ENCODE measurements around the gene RORC. TPM values are rescaled to one million over a fixed set of nuclear protein-coding genes. Genes with fewer than 3 reads are reported as not detected.
"Not testable (repeated sequence)": the region's sequence is repeated elsewhere in the genome, so short reads cannot be mapped to it uniquely, and the experiment has no call there.

RORC gene
- total RNA-seq, result 10 to 100 TPM in 1 of 5 donors, 1 to 10 TPM in 4; 1.5 to 11.6 (median 7.6) TPM
- 21.3 TPM for total RNA-seq (2013)
- total RNA-seq, result 3.0 to 140 (median 21.4) reads per million in 29 experiments

DNA sequence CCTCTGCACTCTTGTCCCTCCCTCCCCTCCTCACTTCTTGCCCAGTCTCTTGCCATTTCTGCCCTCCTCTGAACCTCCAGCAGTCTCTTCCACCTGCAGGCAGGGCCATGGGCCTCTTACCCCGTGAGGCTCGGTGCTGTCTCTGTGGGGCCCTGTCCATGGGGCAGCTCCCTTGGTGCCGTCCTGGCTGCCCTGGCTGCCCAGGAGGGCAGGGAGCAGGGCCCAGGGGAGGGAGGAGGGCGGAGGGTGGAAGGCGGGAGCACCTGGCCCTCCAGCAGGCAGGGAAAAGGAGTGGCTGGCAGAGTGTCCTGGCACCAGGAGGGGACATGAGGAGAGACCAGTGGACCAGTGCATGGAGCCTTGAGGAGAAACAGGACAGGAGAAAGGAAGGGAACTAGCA is at the start of gene RORC:
RORC (minus strand) TSS at position 198 of the 400 bp plus-strand sequence; CDS start at position 160, 38 bp downstream.
- H3K27ac Mint-ChIP-seq, result peak within 1 kb of the TSS; percentile 87 to 93
- H3K4me3 Mint-ChIP-seq, result peak within 1 kb of the TSS; percentile 28 to 80 (median 43)
- H3K4me1 ChIP-seq (ENCODE audit: control insufficient read depth in 1 of 2, extremely low read depth in 1 of 2, insufficient read depth in 2 of 2, low read length in 2 of 2), result peaks cover 28 to 90% of the 10 kb centered on the region in 2 experiments
- CTCF ChIA-PET, result no interaction called here
- no peaks in the 10 kb centered on the region for H3K36me3 Mint-ChIP-seq
- no peaks in the 10 kb centered on the region for H3K9me3 ChIP-seq
- ATAC-seq (replicated peaks in 1 of 4) (no peak), DNase-seq (no peak)
- H3K9me3 Mint-ChIP-seq, result no peaks in the 10 kb centered on the region
- no peaks in the 10 kb centered on the region for H3K36me3 ChIP-seq (ENCODE audit: control insufficient read depth in 2 of 2, extremely low read depth in 1 of 2, insufficient read depth in 1 of 2, low read length in 1 of 2)
- H3K27me3 Mint-ChIP-seq, result no peaks in the 10 kb centered on the region
- WGBS (ENCODE audit: insufficient coverage), result 89% methylated on average over 4 of the region's 5 CpGs
- POLR2A ChIA-PET, result no interaction called here
- peak within 1 kb of the TSS in 1 of 2 donors; percentile 20 for H3K4me3 ChIP-seq (ENCODE audit: control insufficient read depth in 1 of 2, extremely low read depth in 1 of 2, low read length in 1 of 2)
- peaks cover 71 to 94% (median 76%) of the 10 kb centered on the region in 3 donors for H3K4me1 Mint-ChIP-seq
- H3K27me3 ChIP-seq (replicated peaks in 1 of 2; ENCODE audit: control insufficient read depth in 2 of 2, extremely low read depth in 1 of 2, insufficient read depth in 2 of 2, low read length in 1 of 2), result no peaks in the 10 kb centered on the region
- peak within 1 kb of the TSS; percentile 60 for H3K27ac ChIP-seq (ENCODE audit: low read length)

DNA sequence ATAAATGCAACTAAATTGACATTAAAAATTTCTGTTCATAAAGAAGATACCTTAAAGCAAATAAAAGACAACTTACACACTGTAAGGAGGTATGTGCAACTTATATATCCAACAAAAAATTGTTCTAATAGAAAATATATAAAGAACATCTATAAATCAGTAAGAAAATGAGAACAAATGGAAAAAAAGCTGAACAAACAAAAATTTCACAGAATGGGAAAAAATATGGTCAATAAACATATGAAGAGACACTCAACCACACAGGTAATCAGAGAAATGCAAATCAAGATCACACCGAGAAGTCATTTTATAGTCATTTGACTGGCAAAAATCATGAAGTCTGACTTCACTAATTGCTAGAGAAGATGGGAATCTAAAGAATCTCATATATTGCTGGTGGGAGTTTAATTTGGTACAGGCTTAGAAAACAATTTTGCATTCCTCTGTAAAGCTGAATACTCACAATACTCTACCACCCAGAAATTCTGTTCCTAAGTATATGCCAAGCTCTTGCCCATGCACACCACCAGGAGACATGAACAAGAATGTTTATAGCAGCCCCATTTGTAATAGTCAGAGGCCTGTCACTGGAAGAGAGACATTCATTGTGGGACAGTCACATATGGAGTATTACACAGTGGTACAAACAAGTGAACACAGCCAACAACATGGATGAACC is 44.0 kb upstream of the RORC start:
- ChIA-PET POLR2A (interaction anchor here in 1 of 2 donors (0.6 to 0.7 kb wide), 2 partner anchors 30 to 38 kb away, joined by 3 to 7 read pairs; no protein-coding TSS in a partner anchor), CTCF (interaction anchor here (0.6 to 0.7 kb wide), 2 partner anchors 96 to 222 kb away, joined by 3 to 4 read pairs; no protein-coding TSS in a partner anchor)
- no peak for DNase-seq
- Mint-ChIP-seq H3K36me3 (peaks cover 30% of the 10 kb centered on the region), H3K4me1 (peaks cover 18 to 22% (median 19%) of the 10 kb centered on the region in 3 donors), H3K27me3 (no peaks in the 10 kb centered on the region), H3K27ac (peak overlapping the region; percentile 15 to 72), H3K9me3 (no peaks in the 10 kb centered on the region), H3K4me3 (no peak overlapping the region)
- Histone ChIP-seq H3K27me3 (replicated peaks in 1 of 2; ENCODE audit: control insufficient read depth in 2 of 2, extremely low read depth in 1 of 2, insufficient read depth in 2 of 2, low read length in 1 of 2) (no peaks in the 10 kb centered on the region), H3K36me3 (ENCODE audit: control insufficient read depth in 2 of 2, extremely low read depth in 1 of 2, insufficient read depth in 1 of 2, low read length in 1 of 2) (peaks cover 0 to 28% of the 10 kb centered on the region in 2 donors), H3K27ac (ENCODE audit: low read length) (no peak overlapping the region), H3K4me1 (ENCODE audit: control insufficient read depth in 1 of 2, extremely low read depth in 1 of 2, insufficient read depth in 2 of 2, low read length in 2 of 2) (no peaks in the 10 kb centered on the region), H3K9me3 (no peaks in the 10 kb centered on the region), H3K4me3 (ENCODE audit: control insufficient read depth in 1 of 2, extremely low read depth in 1 of 2, low read length in 1 of 2) (no peak overlapping the region)
- ATAC-seq (replicated peaks in 1 of 4), result no peak
- WGBS (ENCODE audit: insufficient coverage), result no CpG with 5 or more reads among the region's 1 CpG

DNA sequence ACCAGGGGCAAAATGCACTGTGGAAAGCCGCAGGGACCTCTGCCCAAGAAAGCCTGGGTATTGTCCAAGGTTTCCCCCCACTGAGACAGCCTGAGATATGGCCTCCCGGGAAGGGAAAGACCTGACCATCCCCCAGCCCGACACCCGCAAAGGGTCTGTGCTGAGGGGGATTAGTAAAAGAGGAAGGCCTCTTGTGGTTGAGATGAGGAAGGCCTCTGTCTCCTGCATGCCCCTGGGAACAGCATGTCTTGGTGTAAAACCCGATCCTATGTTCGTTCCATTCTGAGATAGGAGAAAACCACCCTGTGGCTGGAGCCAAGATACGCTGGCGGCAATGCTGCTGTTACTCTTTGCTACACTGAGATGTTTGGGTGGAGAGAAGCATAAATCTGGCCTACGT is 41.2 kb upstream of the RORC start:
- H3K4me3 ChIP-seq (ENCODE audit: control insufficient read depth in 1 of 2, extremely low read depth in 1 of 2, low read length in 1 of 2); H3K9me3 ChIP-seq; DNase-seq; ATAC-seq (replicated peaks in 1 of 4); H3K27me3 ChIP-seq (replicated peaks in 1 of 2; ENCODE audit: control insufficient read depth in 2 of 2, extremely low read depth in 1 of 2, insufficient read depth in 2 of 2, low read length in 1 of 2); H3K27ac ChIP-seq (ENCODE audit: low read length); H3K9me3 Mint-ChIP-seq; CTCF ChIA-PET; POLR2A ChIA-PET; H3K4me3 Mint-ChIP-seq; H3K4me1 ChIP-seq (ENCODE audit: control insufficient read depth in 1 of 2, extremely low read depth in 1 of 2, insufficient read depth in 2 of 2, low read length in 2 of 2); H3K27me3 Mint-ChIP-seq: not testable (repeated sequence)
- Mint-ChIP-seq H3K36me3 (peaks cover 23% of the 10 kb centered on the region), H3K27ac (peak overlapping the region in 1 of 2 donors; percentile 1), H3K4me1 (peaks cover 18 to 23% (median 21%) of the 10 kb centered on the region in 3 donors)
- WGBS (ENCODE audit: insufficient coverage), result 71% methylated on average over 2 of the region's 9 CpGs
- peaks cover 0 to 24% of the 10 kb centered on the region in 2 donors for H3K36me3 ChIP-seq (ENCODE audit: control insufficient read depth in 2 of 2, extremely low read depth in 1 of 2, insufficient read depth in 1 of 2, low read length in 1 of 2)

DNA sequence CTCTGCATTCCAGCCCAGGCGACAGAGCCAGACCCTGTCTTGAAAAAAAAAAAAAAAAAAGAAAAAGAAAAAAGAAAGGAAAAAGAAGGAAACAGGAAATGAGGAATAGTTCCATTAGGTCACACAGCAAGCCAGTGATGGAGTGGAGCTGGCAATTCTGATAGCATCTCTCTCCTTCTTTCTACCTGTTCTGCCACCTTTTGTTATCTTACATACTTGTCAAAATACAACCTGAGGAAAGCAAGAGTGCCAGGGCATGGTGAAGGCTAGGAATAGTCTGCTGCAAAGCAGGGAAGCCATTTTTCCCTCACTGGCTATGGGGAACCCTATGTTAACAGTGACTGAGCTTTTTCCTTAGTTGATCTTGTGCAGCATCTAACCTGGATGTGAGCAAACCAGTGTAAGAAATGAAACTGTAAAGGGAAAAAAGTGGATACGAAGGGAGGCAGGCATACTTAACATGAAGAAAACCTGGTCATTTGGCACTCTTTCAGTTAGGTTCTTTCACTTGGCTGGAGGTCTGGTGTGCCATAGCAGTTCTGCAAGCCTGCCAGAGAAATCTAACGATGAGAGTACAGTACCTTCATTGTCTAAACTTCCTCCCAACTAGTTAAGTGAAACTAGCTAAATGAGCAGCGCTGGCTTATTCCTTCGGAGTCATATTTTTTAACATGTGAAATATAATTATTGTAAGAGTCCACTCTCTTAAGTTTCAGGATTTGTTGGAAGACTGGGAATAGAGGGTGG is 39.9 kb upstream of the RORC start:
- Histone ChIP-seq H3K27ac (ENCODE audit: low read length) (no peak overlapping the region), H3K4me1 (ENCODE audit: control insufficient read depth in 1 of 2, extremely low read depth in 1 of 2, insufficient read depth in 2 of 2, low read length in 2 of 2) (no peaks in the 10 kb centered on the region), H3K4me3 (ENCODE audit: control insufficient read depth in 1 of 2, extremely low read depth in 1 of 2, low read length in 1 of 2) (no peak overlapping the region), H3K36me3 (ENCODE audit: control insufficient read depth in 2 of 2, extremely low read depth in 1 of 2, insufficient read depth in 1 of 2, low read length in 1 of 2) (peaks cover 0 to 18% of the 10 kb centered on the region in 2 donors), H3K9me3 (no peaks in the 10 kb centered on the region), H3K27me3 (replicated peaks in 1 of 2; ENCODE audit: control insufficient read depth in 2 of 2, extremely low read depth in 1 of 2, insufficient read depth in 2 of 2, low read length in 1 of 2) (no peaks in the 10 kb centered on the region)
- DNase-seq (no peak), ATAC-seq (replicated peaks in 1 of 4) (no peak)
- CTCF ChIA-PET, result interaction anchor here (0.6 to 0.7 kb wide), 2 partner anchors 13 to 14 kb away, joined by 3 read pairs; no protein-coding TSS in a partner anchor
- WGBS (ENCODE audit: insufficient coverage), result 100% methylated on average over 2 of the region's 5 CpGs
- Mint-ChIP-seq H3K36me3 (peaks cover 16% of the 10 kb centered on the region), H3K27ac (peak overlapping the region in 1 of 2 donors; percentile 3), H3K4me1 (peaks cover 18 to 24% (median 20%) of the 10 kb centered on the region in 3 donors), H3K4me3 (no peak overlapping the region), H3K27me3 (no peaks in the 10 kb centered on the region), H3K9me3 (no peaks in the 10 kb centered on the region)
- POLR2A ChIA-PET, result no interaction called here

DNA sequence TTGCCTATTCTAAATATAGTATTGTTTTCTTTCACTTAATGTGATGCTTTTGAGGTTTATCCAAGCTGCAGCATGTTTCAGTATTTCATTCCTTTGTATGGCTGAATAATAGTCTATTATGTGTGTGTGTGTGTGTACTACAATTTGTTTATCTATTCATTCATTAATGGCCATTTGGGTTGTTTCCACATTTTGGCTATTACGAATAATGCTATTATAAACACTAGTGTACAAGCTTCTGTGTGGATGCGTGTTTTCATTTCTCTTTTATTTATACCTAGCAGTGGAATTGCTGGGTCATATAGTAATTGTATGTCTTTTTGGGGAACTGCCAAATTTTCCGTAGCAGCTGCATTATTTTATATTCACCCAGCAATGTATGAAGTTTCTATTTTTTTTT is 36.9 kb upstream of the RORC start:
- H3K27me3 Mint-ChIP-seq, result peaks cover 0 to 5% of the 10 kb centered on the region in 2 donors
- Histone ChIP-seq H3K4me1 (ENCODE audit: control insufficient read depth in 1 of 2, extremely low read depth in 1 of 2, insufficient read depth in 2 of 2, low read length in 2 of 2) (no peaks in the 10 kb centered on the region), H3K27ac (ENCODE audit: low read length) (no peak overlapping the region), H3K4me3 (ENCODE audit: control insufficient read depth in 1 of 2, extremely low read depth in 1 of 2, low read length in 1 of 2) (no peak overlapping the region), H3K36me3 (ENCODE audit: control insufficient read depth in 2 of 2, extremely low read depth in 1 of 2, insufficient read depth in 1 of 2, low read length in 1 of 2) (peaks cover 0 to 6% of the 10 kb centered on the region in 2 donors), H3K9me3 (no peaks in the 10 kb centered on the region), H3K27me3 (replicated peaks in 1 of 2; ENCODE audit: control insufficient read depth in 2 of 2, extremely low read depth in 1 of 2, insufficient read depth in 2 of 2, low read length in 1 of 2) (peaks cover 0 to 11% of the 10 kb centered on the region in 2 experiments)
- no CpG with 5 or more reads among the region's 3 CpGs for WGBS (ENCODE audit: insufficient coverage)
- H3K4me3 Mint-ChIP-seq, result no peak overlapping the region
- peaks cover 9% of the 10 kb centered on the region for H3K36me3 Mint-ChIP-seq
- DNase-seq (no peak), ATAC-seq (replicated peaks in 1 of 4) (no peak)
- ChIA-PET POLR2A (interaction anchor here in 1 of 2 donors (0.9 kb wide), 1 partner anchor 253 kb away, joined by 6 read pairs; no protein-coding TSS in a partner anchor), CTCF (no interaction called here)
- peaks cover 0 to 9% (median 3%) of the 10 kb centered on the region in 3 donors for H3K4me1 Mint-ChIP-seq
- no peaks in the 10 kb centered on the region for H3K9me3 Mint-ChIP-seq
- no peak overlapping the region for H3K27ac Mint-ChIP-seq

DNA sequence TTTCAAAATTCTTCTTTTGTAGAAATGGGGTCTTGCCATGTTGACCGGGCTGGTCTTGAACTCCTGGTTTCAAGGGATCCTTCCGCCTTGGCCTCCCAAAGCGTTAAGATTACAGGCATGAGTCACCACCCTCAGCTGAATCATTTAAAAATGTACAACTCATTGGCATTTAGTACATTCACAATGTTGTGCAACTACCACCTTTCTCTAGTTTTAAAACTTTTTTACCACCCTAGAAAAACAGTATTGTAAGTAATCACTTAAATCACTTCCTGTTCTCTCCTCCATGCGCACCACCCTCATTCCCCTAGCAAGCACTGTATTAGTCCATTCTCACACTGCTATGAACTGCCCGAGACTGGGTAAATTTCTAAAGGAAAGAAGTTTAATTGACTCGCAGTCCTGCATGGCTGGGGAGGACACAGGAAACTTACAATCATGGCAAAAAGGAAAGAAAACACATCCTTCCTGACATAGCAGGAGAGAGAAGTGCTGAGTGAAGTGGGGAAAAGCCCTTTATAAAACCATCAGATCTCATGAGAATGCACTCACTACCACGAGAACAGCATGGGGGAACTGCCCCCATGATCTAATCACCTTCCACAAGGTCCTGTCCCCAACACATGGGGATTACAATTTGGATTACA is 36.3 kb upstream of the RORC start:
- H3K4me1 ChIP-seq (ENCODE audit: control insufficient read depth in 1 of 2, extremely low read depth in 1 of 2, insufficient read depth in 2 of 2, low read length in 2 of 2), result no peaks in the 10 kb centered on the region
- no peak overlapping the region for H3K4me3 Mint-ChIP-seq
- CTCF ChIA-PET, result no interaction called here

More for the DNA sequence above, 36.3 kb upstream of the RORC start:
- WGBS (ENCODE audit: insufficient coverage), result 95% methylated on average over 3 of the region's 7 CpGs
- no peaks in the 10 kb centered on the region for H3K9me3 Mint-ChIP-seq
- Histone ChIP-seq H3K27me3 (replicated peaks in 1 of 2; ENCODE audit: control insufficient read depth in 2 of 2, extremely low read depth in 1 of 2, insufficient read depth in 2 of 2, low read length in 1 of 2) (peaks cover 0 to 11% of the 10 kb centered on the region in 2 experiments), H3K9me3 (no peaks in the 10 kb centered on the region), H3K4me3 (ENCODE audit: control insufficient read depth in 1 of 2, extremely low read depth in 1 of 2, low read length in 1 of 2) (no peak overlapping the region), H3K27ac (ENCODE audit: low read length) (no peak overlapping the region), H3K36me3 (ENCODE audit: control insufficient read depth in 2 of 2, extremely low read depth in 1 of 2, insufficient read depth in 1 of 2, low read length in 1 of 2) (peaks cover 0 to under 1% of the 10 kb centered on the region in 2 donors)
- no peak for ATAC-seq (replicated peaks in 1 of 4)
- no peak overlapping the region for H3K27ac Mint-ChIP-seq
- DNase-seq, result no peak
- H3K4me1 Mint-ChIP-seq, result peaks cover 0 to 9% (median 3%) of the 10 kb centered on the region in 3 donors
- H3K27me3 Mint-ChIP-seq, result peaks cover 0 to 5% of the 10 kb centered on the region in 2 donors
- peaks cover 3% of the 10 kb centered on the region for H3K36me3 Mint-ChIP-seq
- POLR2A ChIA-PET, result interaction anchor here in 1 of 2 donors (0.9 kb wide), 1 partner anchor 252 kb away, joined by 6 read pairs; no protein-coding TSS in a partner anchor

Data from T-cell (primary cell).